WTC11 (cell line): Measurements from ENCODE around the gene NR2F1. TPM values are rescaled to one million over a fixed set of nuclear protein-coding genes. Genes with fewer than 3 reads are reported as not detected.

Experiments used
- ATAC-seq: fragments of 200-7000 bp; cut with Tn5 transposase; 2 replicates; pipeline ENCODE4 v1.10.0; 2021; ENCODE audit warnings: mild to moderate bottlenecking, moderate library complexity
- CTCF ChIA-PET: fragments of 300-600 bp; sonication (Branson Sonifier 250); formaldehyde crosslinking; loops from one replicate; lab custom pipeline; 2021; ENCODE audit warnings: antibody characterized with exemption; lab: Charles Lee
- POLR2A ChIA-PET: fragments of 350-600 bp; sonication (Branson Sonifier 250); formaldehyde crosslinking; loops from one replicate; lab custom pipeline; 2021; ENCODE audit warnings: antibody characterized with exemption; lab: Charles Lee
- DNase-seq: peaks from one replicate; pipeline ENCODE4 v3.0.0; 2021; ENCODE audit warnings: low spot score
- H3K27ac Mint-ChIP-seq: 2 replicates; pipeline ENCODE4 v1.8.0; 2021; ENCODE audit warnings: mixed read lengths
- H3K27me3 Mint-ChIP-seq: 2 replicates; pipeline ENCODE4 v1.8.0; 2021; ENCODE audit warnings: low read depth, mild to moderate bottlenecking, moderate library complexity, mixed read lengths
- H3K36me3 Mint-ChIP-seq: 2 replicates; pipeline ENCODE4 v1.8.0; 2021; ENCODE audit warnings: mixed read lengths
- H3K4me1 Mint-ChIP-seq: 2 replicates; pipeline ENCODE4 v1.8.0; 2022; ENCODE audit warnings: mixed read lengths
- H3K4me3 Mint-ChIP-seq: 2 replicates; pipeline ENCODE4 v1.8.0; 2021; ENCODE audit warnings: mild to moderate bottlenecking, moderate library complexity, mixed read lengths
- H3K9me3 Mint-ChIP-seq: 2 replicates; pipeline ENCODE4 v1.8.0; 2021; ENCODE audit warnings: mixed read lengths
- ATF2 ChIP-seq: sonication (generic); formaldehyde crosslinking; IDR thresholded peaks from 2 replicates; pipeline ENCODE4 v1.8.1; 2022; ENCODE audit warnings: low read depth, missing genetic modification reagents, borderline replicate concordance
- CREB1 ChIP-seq: sonication (generic); formaldehyde crosslinking; IDR thresholded peaks from 2 replicates; pipeline ENCODE4 v1.8.0; 2023; ENCODE audit warnings: mild to moderate bottlenecking, missing genetic modification reagents
- CTCF ChIP-seq: fragments of 200-600 bp; IDR thresholded peaks from 2 replicates; pipeline ENCODE4 v1.8.0; 2022; ENCODE audit warnings: antibody characterized with exemption
- FOXK1 ChIP-seq: sonication (generic); formaldehyde crosslinking; IDR thresholded peaks from 2 replicates; pipeline ENCODE4 v1.8.0; 2022; ENCODE audit warnings: mild to moderate bottlenecking, moderate library complexity, missing genetic modification reagents
- GABPB1 ChIP-seq: sonication (generic); formaldehyde crosslinking; IDR thresholded peaks from 2 replicates; pipeline ENCODE4 v1.8.1; 2023; ENCODE audit warnings: mild to moderate bottlenecking, missing genetic modification reagents
- IRF1 ChIP-seq: sonication (generic); formaldehyde crosslinking; IDR thresholded peaks from 2 replicates; pipeline ENCODE4 v1.8.0; 2023; ENCODE audit warnings: missing genetic modification reagents
- MAX ChIP-seq: sonication (generic); formaldehyde crosslinking; IDR thresholded peaks from 2 replicates; pipeline ENCODE4 v1.8.0; 2022; ENCODE audit warnings: mild to moderate bottlenecking, missing genetic modification reagents
- PRDM15 ChIP-seq: sonication (generic); formaldehyde crosslinking; IDR thresholded peaks from 2 replicates; pipeline ENCODE4 v1.8.0; 2022; ENCODE audit warnings: missing genetic modification reagents
- RELA ChIP-seq: sonication (generic); formaldehyde crosslinking; IDR thresholded peaks from 2 replicates; pipeline ENCODE4 v1.8.1; 2022; ENCODE audit warnings: missing genetic modification reagents, mild to moderate bottlenecking, borderline replicate concordance
- SP1 ChIP-seq: sonication (generic); formaldehyde crosslinking; conservative IDR thresholded peaks from 2 replicates; pipeline ENCODE4 v1.8.1; 2022; ENCODE audit warnings: missing genetic modification reagents
- TCF7 ChIP-seq: sonication (generic); formaldehyde crosslinking; IDR thresholded peaks from 2 replicates; pipeline ENCODE4 v1.8.0; 2022; ENCODE audit warnings: mild to moderate bottlenecking, low read depth, missing genetic modification reagents, moderate library complexity
- TP53 ChIP-seq: sonication (generic); formaldehyde crosslinking; IDR thresholded peaks from 2 replicates; pipeline ENCODE4 v1.8.1; 2023; ENCODE audit warnings: mild to moderate bottlenecking, missing genetic modification reagents
- USF2 ChIP-seq: sonication (generic); formaldehyde crosslinking; IDR thresholded peaks from 2 replicates; pipeline ENCODE4 v1.8.1; 2023; ENCODE audit warnings: mild to moderate bottlenecking, missing genetic modification reagents, moderate library complexity
- ZNF121 ChIP-seq: sonication (generic); formaldehyde crosslinking; IDR thresholded peaks from 2 replicates; pipeline ENCODE4 v1.8.0; 2023; ENCODE audit warnings: missing genetic modification reagents
- ZNF281 ChIP-seq: sonication (generic); formaldehyde crosslinking; IDR thresholded peaks from 2 replicates; pipeline ENCODE4 v1.8.0; 2023; ENCODE audit warnings: mild to moderate bottlenecking, missing genetic modification reagents
- total RNA-seq: library from RNA; stranded (reverse); gene quantifications from 3 replicates; pipeline ENCODE4 v1.2.3, GENCODE V29; 2021

Gene NR2F1
- total RNA-seq, 1 experiment from 2014 or later: 0.31 TPM

- ATAC-seq (no peak), DNase-seq (peak; percentile 48)
- POLR2A ChIA-PET: no interaction called here
- no peaks in the 10 kb centered on the region for H3K9me3 Mint-ChIP-seq
- TF ChIP-seq SP1 (CRISPR knock-in tag) (no peak), GABPB1 (CRISPR knock-in tag) (no peak), USF2 (no peak), IRF1 (CRISPR knock-in tag) (no peak), MAX (CRISPR knock-in tag) (no peak), FOXK1 (no peak), TCF7 (CRISPR knock-in tag) (no peak), CTCF (no peak), RELA (CRISPR knock-in tag) (no peak), TP53 (no peak), CREB1 (CRISPR knock-in tag) (no peak), ATF2 (CRISPR knock-in tag) (no peak), ZNF121 (CRISPR knock-in tag) (no peak), ZNF281 (CRISPR knock-in tag) (no peak), PRDM15 (CRISPR knock-in tag) (no peak)
- H3K27me3 Mint-ChIP-seq: no peaks in the 10 kb centered on the region; the same call in 1 of the 2 replicates
- no peak overlapping the region; the same call in 1 of the 2 replicates for H3K4me3 Mint-ChIP-seq
- H3K36me3 Mint-ChIP-seq: no peaks in the 10 kb centered on the region
- H3K27ac Mint-ChIP-seq: no peak overlapping the region
- CTCF ChIA-PET: no interaction called here
- H3K4me1 Mint-ChIP-seq: peaks cover 28% of the 10 kb centered on the region
These were observed 3.3 kb upstream of the NR2F1 start for GRCh38 chr5:93579692-93580062.
